SH-SY5Y (cell line): ENCODE data around the gene NFU1.

Source experiments
- GATA2 ChIP-seq: IDR thresholded peaks from 2 replicates; pipeline ENCODE4 v1.6.1; 2011; ENCODE audit warnings: mild to moderate bottlenecking, low read depth, low read length
- GATA3 ChIP-seq: IDR thresholded peaks from 2 replicates; pipeline ENCODE4 v1.6.1; 2011; ENCODE audit warnings: low read depth, mild to moderate bottlenecking, low read length, moderate library complexity

GRCh38 chr2:69450735-69451416, 13.6 kb upstream of the NFU1 start:
- no peak for TF ChIP-seq GATA2
- no peak for TF ChIP-seq GATA3
